ENCODE measurements around the gene VILL.

GRCh38 chr3:37945807-37946530 is 44.6 kb upstream of the VILL start:
- TF ChIP-seq GATA3 (IDR thresholded peaks at IDR 0.05; ENCODE audit: low read depth, low read length) (peak; percentile 81), GATA2 (IDR thresholded peaks at IDR 0.05; ENCODE audit: low read depth, low read length) (peak; percentile 88)

Measured in SH-SY5Y (cell line).